GM21786 (cell line): ENCODE data around the gene FAM81B.

ENCODE experiments used
- ATAC-seq: cut with Tn5 transposase; IDR thresholded peaks from one replicate; pipeline ENCODE4 v1.9.1; 2021; ENCODE audit not compliant: unreplicated experiment

Gene FAM81B

GRCh38 chr5:95460665-95461064 lies 69.5 kb downstream of the FAM81B start:
- no peak for ATAC-seq

- ATAC-seq, result no peak
These were observed 80.3 kb downstream of the FAM81B start for GRCh38 chr5:95471487-95471886.

- ATAC-seq, result no peak
These were observed 80.8 kb downstream of the FAM81B start for GRCh38 chr5:95471942-95472341.

- ATAC-seq, result no peak
These were observed 93.3 kb downstream of the FAM81B start for GRCh38 chr5:95484421-95484820.

- ATAC-seq, result no peak
These were observed 95.0 kb downstream of the FAM81B start for GRCh38 chr5:95486191-95486590.

- no peak for ATAC-seq
These were observed 96.7 kb downstream of the FAM81B start for GRCh38 chr5:95487880-95488279.
